LNCAP (cell line): Measurements from ENCODE around the gene CHL1.

Source experiments
- TF ChIP-seq, protein P1 (sequence below): fragments of 450-650 bp; IDR thresholded peaks from 2 replicates; pipeline ENCODE4 v1.5.1; 2017; ENCODE audit warnings: mild to moderate bottlenecking

CHL1 gene

DNA sequence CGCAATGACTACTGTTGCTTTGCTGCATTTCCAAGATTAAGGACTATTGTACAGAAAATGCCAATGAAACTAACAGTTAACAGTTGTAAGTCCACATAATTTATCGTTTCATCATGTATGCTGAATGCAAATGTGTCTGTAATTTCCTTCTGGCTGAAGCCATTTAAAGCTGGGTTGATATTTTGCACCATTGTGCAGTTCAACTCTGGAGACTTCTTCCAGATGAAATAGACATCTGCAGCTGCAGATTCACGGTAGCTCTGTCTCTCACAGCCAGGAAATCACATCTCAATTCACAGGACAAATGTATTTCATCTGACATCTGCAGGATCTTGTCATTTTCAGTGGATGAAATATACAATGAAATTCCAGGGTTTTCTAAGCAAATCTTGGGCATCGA, 145.4 kb downstream of the CHL1 start:
- TF ChIP-seq, protein P1, sequence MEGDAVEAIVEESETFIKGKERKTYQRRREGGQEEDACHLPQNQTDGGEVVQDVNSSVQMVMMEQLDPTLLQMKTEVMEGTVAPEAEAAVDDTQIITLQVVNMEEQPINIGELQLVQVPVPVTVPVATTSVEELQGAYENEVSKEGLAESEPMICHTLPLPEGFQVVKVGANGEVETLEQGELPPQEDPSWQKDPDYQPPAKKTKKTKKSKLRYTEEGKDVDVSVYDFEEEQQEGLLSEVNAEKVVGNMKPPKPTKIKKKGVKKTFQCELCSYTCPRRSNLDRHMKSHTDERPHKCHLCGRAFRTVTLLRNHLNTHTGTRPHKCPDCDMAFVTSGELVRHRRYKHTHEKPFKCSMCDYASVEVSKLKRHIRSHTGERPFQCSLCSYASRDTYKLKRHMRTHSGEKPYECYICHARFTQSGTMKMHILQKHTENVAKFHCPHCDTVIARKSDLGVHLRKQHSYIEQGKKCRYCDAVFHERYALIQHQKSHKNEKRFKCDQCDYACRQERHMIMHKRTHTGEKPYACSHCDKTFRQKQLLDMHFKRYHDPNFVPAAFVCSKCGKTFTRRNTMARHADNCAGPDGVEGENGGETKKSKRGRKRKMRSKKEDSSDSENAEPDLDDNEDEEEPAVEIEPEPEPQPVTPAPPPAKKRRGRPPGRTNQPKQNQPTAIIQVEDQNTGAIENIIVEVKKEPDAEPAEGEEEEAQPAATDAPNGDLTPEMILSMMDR = no peak

DNA sequence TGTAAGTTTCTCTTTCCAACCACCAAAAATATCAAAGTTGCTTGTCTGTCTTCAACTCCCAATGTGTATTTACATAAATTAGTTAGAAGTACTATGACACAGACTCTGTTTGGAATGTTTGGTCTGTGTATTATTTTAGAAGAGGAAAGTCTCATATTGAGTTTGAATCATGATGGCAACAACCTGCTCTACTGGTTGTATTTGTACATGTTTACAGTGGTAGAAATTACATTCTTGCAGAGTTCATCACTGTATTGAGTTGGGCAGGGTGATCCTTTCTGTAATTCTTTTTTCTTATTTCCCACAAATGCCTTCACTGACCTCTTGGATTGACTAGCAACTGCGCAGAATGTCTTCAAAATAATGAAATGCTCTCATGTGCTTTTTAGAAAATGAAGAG, 149.6 kb downstream of the CHL1 start:
- TF ChIP-seq, protein P1 = no peak

DNA sequence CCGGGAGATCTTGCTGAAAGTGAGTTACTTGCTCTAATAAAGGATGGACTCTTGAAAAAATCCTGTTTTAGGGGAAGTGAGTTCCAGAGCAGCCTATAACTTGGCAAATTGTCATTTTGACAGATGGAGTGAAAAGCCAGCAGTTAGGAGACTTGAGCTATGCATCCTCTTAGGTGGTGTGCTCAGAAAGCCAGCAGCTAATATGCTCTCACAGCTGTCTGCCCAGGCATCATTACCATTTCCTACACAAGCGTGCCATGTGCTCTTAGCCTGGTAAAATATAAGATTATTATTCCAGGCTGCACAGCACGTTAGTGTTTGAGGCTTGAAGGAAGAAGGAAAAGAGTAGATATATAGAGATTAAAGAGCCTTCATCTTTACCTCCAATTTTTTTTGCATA, 151.0 kb downstream of the CHL1 start:
- TF ChIP-seq, protein P1 = no peak

DNA sequence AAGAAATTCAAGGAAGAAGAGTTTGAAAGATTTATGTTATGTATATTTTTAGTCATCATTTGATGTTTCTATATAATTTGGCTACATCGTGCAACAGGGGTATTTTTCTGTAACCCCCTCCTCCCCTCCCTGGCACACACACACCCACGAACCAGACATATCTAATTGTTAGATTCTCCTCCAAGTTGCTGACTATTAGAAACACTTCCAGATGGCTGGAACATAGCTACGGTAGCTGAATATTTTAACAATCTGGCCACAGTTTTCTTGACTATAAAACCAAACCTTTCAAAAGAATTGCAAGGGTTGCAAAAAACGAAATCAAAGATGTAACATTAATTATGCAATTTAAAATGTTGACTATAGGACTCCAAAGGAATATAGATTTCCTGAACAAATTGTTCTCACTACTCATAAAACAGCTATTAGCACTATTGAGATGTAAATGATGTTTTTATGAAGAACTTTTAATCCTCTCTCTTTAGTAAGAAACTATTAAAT, 154.4 kb downstream of the CHL1 start:
- TF ChIP-seq, protein P1 = no peak

DNA sequence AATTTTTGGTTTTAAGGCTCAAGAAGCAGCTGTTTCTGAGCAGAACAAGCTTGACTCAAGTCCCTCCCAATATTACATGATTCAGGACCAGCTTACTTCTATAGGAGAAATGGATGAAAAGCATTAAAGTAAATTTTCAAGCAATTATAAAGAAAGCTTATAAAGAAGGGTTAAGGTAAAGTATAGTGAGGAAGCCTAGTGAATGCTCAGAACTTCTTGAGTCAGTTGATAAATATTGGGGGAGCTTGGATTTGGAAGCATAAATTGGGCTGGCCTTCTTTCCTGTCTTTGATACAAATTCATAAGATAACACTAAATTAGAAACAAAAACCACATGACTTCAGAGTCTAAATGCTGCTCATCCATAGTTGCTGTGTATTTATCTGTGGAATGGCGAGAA, 156.0 kb downstream of the CHL1 start:
- TF ChIP-seq, protein P1 = no peak

DNA sequence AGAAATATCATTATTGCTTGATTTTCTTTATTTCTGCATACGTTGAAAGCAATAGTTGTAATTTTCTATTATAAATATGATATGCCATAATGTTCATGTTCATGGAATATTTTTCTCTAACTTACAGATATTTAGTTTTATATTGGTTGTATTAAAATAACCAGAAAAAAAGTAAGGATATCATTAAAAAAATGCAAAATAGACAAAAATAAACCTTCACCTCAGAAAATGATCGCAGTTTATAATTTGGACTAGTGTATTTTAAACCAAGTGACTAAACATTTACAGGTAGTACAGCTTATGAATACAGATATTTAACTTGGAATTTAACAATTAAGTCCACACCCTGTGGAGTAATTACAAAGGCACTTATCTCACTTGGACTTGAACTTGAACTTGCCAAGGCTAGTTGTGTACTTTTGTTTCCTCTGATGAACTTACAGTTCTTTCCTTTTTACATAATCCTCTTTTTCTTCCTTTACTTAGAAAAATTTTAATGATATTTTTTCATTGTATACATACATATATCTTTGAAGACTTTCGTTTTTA, 156.7 kb downstream of the CHL1 start:
- TF ChIP-seq, protein P1 = no peak

DNA sequence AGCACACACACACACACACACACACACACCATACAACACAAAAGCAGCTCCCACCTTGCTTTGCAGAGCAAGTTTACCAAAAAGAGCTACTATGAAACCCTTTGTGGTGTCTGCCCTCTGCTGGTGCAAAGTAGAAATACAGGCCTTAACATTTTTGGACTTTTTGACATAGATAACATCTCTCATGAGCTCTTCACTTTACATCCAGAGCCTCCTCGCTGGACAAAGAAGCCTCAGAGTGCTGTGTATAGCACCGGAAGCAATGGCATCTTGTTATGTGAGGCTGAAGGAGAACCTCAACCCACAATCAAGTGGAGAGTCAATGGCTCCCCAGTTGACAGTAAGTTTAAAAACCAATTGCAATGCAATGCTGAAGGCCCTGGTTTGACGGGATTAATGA, 157.9 kb downstream of the CHL1 start:
- TF ChIP-seq, protein P1 = peak; percentile 79

DNA sequence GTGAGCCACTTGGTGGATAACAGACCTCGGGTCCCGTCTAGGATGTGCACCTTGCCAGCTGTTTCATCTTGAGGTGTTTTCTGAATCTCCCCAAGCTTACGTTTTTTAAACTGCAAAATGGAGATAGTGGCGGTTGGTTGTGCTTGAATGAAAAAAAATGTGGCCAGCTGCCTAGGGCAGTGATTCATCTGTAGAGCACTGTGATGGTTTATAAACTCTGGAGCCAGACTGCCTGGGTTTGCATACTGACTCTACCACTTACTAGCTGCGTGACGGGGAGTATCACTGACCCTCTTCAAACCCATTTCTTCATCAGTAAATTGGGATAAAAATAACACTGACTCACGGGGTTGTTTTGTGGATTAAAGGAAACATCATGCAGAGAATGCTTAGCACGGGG, 159.1 kb downstream of the CHL1 start:
- TF ChIP-seq, protein P1 = no peak
